Activated CD4-positive, alpha-beta T cell treated with anti-CD3 and anti-CD28 coated beads for 36 hours (primary cell): ENCODE measurements around the gene CRLF1. TPM values are rescaled to one million over a fixed set of nuclear protein-coding genes. Genes with fewer than 3 reads are reported as not detected.

Experiments used
- ATAC-seq: fragments of 200-7000 bp; cut with Tn5 transposase; one replicate; pipeline ENCODE4 v1.10.0; 2021; ENCODE audit warnings: mild to moderate bottlenecking, moderate library complexity
- CTCF ChIA-PET: fragments of 350-600 bp; sonication (Branson Sonifier 250); formaldehyde crosslinking; loops from one replicate; lab custom pipeline; 2021; ENCODE audit warnings: antibody characterized with exemption; lab: Charles Lee
- POLR2A ChIA-PET: fragments of 350-600 bp; sonication (Branson Sonifier 250); formaldehyde crosslinking; loops from one replicate; lab custom pipeline; 2021; ENCODE audit warnings: antibody characterized with exemption, inconsistent platforms; lab: Charles Lee
- DNase-seq: peaks from one replicate; pipeline ENCODE4 v3.0.0-alpha.2; 2020
- H3K27ac Mint-ChIP-seq: one replicate; pipeline ENCODE4 v1.8.0; 2021; ENCODE audit warnings: mixed read lengths
- H3K27me3 Mint-ChIP-seq: one replicate; pipeline ENCODE4 v1.8.0; 2021; ENCODE audit warnings: mixed read lengths
- H3K36me3 Mint-ChIP-seq: one replicate; pipeline ENCODE4 v1.8.0; 2021; ENCODE audit warnings: low read depth, mixed read lengths
- H3K4me1 Mint-ChIP-seq: one replicate; pipeline ENCODE4 v1.8.0; 2021; ENCODE audit warnings: mixed read lengths
- H3K4me3 Mint-ChIP-seq: one replicate; pipeline ENCODE4 v1.8.0; 2021; ENCODE audit warnings: mild to moderate bottlenecking, moderate library complexity, mixed read lengths
- H3K9me3 Mint-ChIP-seq: one replicate; pipeline ENCODE4 v1.8.0; 2021; ENCODE audit warnings: low read depth, mixed read lengths
- intact Hi-C, 2 experiments: fragments of 100-400 bp; cut with DNase I in 1 of 2; cut with micrococcal nuclease in 1 of 2; formaldehyde crosslinking; loops; one replicate each; pipeline versions ENCODE4 v1.14.2 to v1.15.1; 2022 to 2024; cut with DNase I, micrococcal nuclease
- total RNA-seq, 2 experiments: library from RNA; stranded (reverse); gene quantifications; one replicate each; pipeline ENCODE4 v1.2.3, GENCODE V29; 2021

Gene CRLF1
- total RNA-seq, 2 experiments from 2014 or later = not detected

DNA sequence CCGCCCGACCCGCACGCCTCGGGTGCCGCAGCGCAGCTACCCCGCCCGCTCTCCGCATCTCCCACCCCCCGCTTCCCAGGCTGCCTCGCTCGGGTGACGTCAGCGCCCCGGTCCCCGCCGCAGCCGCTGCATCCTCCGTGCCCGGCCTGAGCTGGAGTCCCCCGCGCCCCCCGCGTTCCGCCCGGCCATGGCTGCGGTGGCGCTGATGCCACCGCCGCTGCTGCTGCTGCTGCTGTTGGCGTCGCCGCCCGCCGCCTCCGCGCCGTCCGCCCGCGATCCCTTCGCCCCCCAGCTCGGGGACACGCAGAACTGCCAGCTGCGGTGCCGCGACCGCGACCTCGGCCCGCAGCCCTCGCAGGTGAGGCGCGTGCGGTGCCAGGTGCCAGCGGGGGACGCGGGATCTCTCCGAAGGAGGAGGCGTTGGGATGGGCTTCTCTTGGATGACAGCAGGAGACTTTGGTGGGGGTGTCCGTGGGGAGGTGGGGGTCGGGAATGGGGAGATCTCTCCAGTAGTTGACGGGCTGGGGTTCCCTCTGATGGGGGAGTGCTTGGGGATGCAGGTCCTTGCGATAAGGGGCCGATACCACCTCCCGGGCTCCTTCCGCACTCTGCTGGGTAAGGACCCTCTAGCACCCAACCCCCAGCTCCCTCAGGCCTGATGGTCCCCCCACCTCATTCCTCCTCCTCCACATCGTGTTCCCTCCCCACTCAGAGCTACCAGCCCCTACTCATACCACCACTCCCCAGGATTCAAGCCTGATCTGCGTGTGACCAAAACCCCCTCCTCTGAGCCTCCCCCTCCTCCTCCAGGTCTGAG lies 6.4 kb upstream of the CRLF1 start, which contains the start of gene TMEM59L:
TSS of gene TMEM59L (plus strand) at position 99 of the 817 bp plus-strand sequence. CDS start at position 188, 89 bp downstream.
- Mint-ChIP-seq H3K9me3 (no peaks in the 10 kb centered on the region), H3K4me1 (peaks cover 16% of the 10 kb centered on the region), H3K36me3 (no peaks in the 10 kb centered on the region), H3K4me3 (peak within 1 kb of the TSS; percentile 57), H3K27ac (no peak within 1 kb of the TSS), H3K27me3 (peaks cover 64% of the 10 kb centered on the region)
- peak; percentile 70 for DNase-seq
- intact Hi-C loops = loop anchor here in 1 of 2 experiments (1.0 kb wide), 1 partner anchor 177 kb away; no protein-coding TSS in a partner anchor
- ChIA-PET CTCF (no interaction called here), POLR2A (no interaction called here)
- ATAC-seq = peak; percentile 53

DNA sequence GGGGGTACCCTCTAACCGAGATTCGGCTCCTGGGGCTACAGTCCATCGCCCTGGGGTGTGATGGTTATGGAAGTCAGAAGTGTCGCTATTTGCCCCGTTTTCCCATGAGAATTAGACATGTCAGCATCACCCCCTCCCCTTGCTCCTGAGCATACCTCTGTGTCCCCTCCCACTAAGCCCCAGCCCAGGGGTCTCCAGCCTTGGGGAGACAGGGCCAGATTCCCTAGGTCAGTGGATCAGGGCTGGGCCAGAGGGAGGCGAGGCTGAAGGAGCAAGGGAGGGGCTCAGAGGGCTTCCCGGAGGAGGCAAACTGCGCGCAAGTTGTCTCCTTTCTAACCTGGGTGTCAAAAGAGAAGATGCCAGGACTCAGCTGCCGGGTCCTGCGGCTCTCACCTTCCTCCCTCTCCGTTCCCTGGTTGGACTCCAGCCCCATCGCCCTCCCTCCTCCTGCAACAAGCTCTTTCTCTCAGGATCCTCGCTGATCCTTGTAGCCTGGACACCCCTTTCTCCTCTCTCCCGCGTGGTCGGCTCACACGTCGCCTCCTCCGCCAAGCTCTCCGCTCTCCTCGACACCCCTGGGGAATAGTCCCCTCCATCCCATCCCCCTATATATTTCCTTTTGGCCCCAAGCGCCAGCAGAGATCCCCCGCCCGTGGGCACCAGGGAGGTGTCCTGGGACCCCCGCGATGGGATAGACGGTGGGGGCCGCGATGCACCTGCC lies 5.6 kb upstream of the CRLF1 start:
- no peak overlapping the region for H3K27ac Mint-ChIP-seq
- no peaks in the 10 kb centered on the region for H3K36me3 Mint-ChIP-seq
- H3K27me3 Mint-ChIP-seq = peaks cover 61% of the 10 kb centered on the region
- ATAC-seq (peak; percentile 25), DNase-seq (no peak)
- CTCF ChIA-PET = interaction anchor here (0.6 kb wide), 1 partner anchor 235 kb away, joined by 4 read pairs; no protein-coding TSS in a partner anchor
- peaks cover 20% of the 10 kb centered on the region for H3K4me1 Mint-ChIP-seq
- POLR2A ChIA-PET = no interaction called here
- no peaks in the 10 kb centered on the region for H3K9me3 Mint-ChIP-seq
- intact Hi-C loops = no loop called here
- peak overlapping the region; percentile 57 for H3K4me3 Mint-ChIP-seq

- H3K4me3 Mint-ChIP-seq = no peak overlapping the region
- H3K36me3 Mint-ChIP-seq = no peaks in the 10 kb centered on the region
- no peak for DNase-seq
- H3K4me1 Mint-ChIP-seq = peaks cover 20% of the 10 kb centered on the region
- H3K27me3 Mint-ChIP-seq = peaks cover 63% of the 10 kb centered on the region
- H3K9me3 Mint-ChIP-seq = no peaks in the 10 kb centered on the region
- no peak overlapping the region for H3K27ac Mint-ChIP-seq
- ChIA-PET CTCF (interaction anchor here (0.6 kb wide), 1 partner anchor 235 kb away, joined by 4 read pairs; no protein-coding TSS in a partner anchor), POLR2A (no interaction called here)
- intact Hi-C loops = no loop called here
- no peak for ATAC-seq
Measured at GRCh38 chr19:18611327-18612050, 4.9 kb upstream of the CRLF1 start.

GRCh38 chr19:18610556-18611326 lies 4.1 kb upstream of the CRLF1 start:
- no peaks in the 10 kb centered on the region for H3K36me3 Mint-ChIP-seq
- H3K4me1 Mint-ChIP-seq = peaks cover 20% of the 10 kb centered on the region
- ChIA-PET CTCF (no interaction called here), POLR2A (no interaction called here)
- H3K4me3 Mint-ChIP-seq = no peak overlapping the region
- intact Hi-C loops = no loop called here
- ATAC-seq (no peak), DNase-seq (no peak)
- no peak overlapping the region for H3K27ac Mint-ChIP-seq
- H3K27me3 Mint-ChIP-seq = peaks cover 59% of the 10 kb centered on the region
- H3K9me3 Mint-ChIP-seq = no peaks in the 10 kb centered on the region

- H3K9me3 Mint-ChIP-seq = no peaks in the 10 kb centered on the region
- H3K4me3 Mint-ChIP-seq = no peak overlapping the region
- H3K4me1 Mint-ChIP-seq = peaks cover 22% of the 10 kb centered on the region
- DNase-seq = no peak
- intact Hi-C loops = no loop called here
- no peak for ATAC-seq
- no peaks in the 10 kb centered on the region for H3K36me3 Mint-ChIP-seq
- ChIA-PET POLR2A (no interaction called here), CTCF (no interaction called here)
- peaks cover 62% of the 10 kb centered on the region for H3K27me3 Mint-ChIP-seq
- H3K27ac Mint-ChIP-seq = no peak overlapping the region
Measured at GRCh38 chr19:18610245-18610555, 3.6 kb upstream of the CRLF1 start.

DNA sequence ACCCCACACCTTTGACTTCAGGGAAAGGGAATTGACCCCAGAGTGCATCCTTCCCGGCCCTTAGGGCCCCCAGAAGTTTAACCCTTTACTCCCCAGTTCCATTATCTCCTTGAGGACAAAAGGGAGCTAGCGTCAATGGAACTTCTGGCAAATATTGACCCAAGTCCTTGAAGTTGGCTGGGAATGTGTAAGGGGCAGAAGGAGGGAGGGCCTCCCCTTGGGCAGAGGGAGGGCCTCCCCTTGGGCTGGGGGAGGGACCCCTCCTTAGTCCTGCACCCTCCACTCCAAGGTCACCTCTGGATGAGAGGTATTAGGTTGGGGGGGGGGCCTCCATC lies 3.1 kb upstream of the CRLF1 start:
- H3K27ac Mint-ChIP-seq = no peak overlapping the region
- ChIA-PET POLR2A (no interaction called here), CTCF (no interaction called here)
- DNase-seq (no peak), ATAC-seq (no peak)
- no peaks in the 10 kb centered on the region for H3K9me3 Mint-ChIP-seq
- H3K4me1 Mint-ChIP-seq = peaks cover 22% of the 10 kb centered on the region
- H3K27me3 Mint-ChIP-seq = peaks cover 63% of the 10 kb centered on the region
- no peaks in the 10 kb centered on the region for H3K36me3 Mint-ChIP-seq
- intact Hi-C loops = no loop called here
- no peak overlapping the region for H3K4me3 Mint-ChIP-seq

DNA sequence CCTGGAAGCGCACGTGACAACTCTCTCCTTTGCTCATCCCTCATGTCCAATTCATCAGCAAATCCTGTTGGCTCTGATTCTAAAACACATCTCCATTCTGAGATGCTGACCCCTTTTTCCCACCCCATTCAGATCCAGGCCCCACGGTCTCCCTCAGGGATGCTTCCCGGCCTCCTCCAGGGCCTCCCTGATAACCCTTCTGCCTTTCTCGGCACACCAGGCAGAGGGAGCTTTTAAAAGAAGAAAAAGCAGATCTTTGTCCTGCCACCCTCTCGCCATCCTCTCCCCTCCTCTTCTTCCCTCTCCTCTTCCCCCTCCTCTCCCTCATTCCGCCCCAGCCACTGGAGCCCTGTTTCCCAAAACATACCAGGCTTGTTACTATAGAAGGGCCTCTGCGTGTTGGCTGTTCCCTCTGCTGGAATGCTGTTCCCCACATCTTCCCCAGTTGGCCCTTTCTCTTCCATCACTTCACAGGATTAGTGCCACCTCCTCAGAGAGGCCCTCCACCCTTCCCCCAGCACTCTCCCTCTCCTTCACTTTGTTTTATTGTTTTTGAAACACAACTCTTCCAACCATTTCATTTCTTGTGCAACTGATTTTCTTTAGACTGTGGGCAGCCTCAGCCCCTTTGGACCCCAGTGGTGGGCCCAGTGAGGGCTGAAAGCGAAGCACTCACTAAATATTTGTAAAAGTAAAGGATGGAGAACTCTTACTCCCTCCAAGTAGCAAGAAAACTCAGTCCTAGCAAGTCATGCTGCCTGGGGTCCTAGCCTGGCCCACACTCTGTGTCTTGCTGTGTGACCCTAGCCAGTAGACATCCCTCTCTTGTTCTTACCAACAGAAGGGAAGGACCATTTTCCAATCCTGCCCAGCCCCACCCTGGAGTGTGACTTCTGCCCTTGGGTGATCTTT lies 2.5 kb upstream of the CRLF1 start:
- H3K9me3 Mint-ChIP-seq = no peaks in the 10 kb centered on the region
- H3K36me3 Mint-ChIP-seq = no peaks in the 10 kb centered on the region
- H3K27ac Mint-ChIP-seq = no peak overlapping the region
- intact Hi-C loops = no loop called here
- ATAC-seq = no peak
- no peak overlapping the region for H3K4me3 Mint-ChIP-seq
- DNase-seq = no peak
- H3K4me1 Mint-ChIP-seq = peaks cover 22% of the 10 kb centered on the region
- H3K27me3 Mint-ChIP-seq = peaks cover 59% of the 10 kb centered on the region
- POLR2A ChIA-PET = no interaction called here
- CTCF ChIA-PET = no interaction called here

GRCh38 chr19:18608102-18608804 lies 1.7 kb upstream of the CRLF1 start:
- POLR2A ChIA-PET = no interaction called here
- Mint-ChIP-seq H3K27ac (no peak overlapping the region), H3K4me3 (no peak overlapping the region), H3K4me1 (peaks cover 19% of the 10 kb centered on the region), H3K9me3 (no peaks in the 10 kb centered on the region), H3K36me3 (no peaks in the 10 kb centered on the region), H3K27me3 (peaks cover 55% of the 10 kb centered on the region)
- ATAC-seq (no peak), DNase-seq (no peak)
- intact Hi-C loops = no loop called here
- CTCF ChIA-PET = no interaction called here

GRCh38 chr19:18607226-18608101 lies 865 bp upstream of the CRLF1 start:
- no peaks in the 10 kb centered on the region for H3K36me3 Mint-ChIP-seq
- ATAC-seq = no peak
- H3K27ac Mint-ChIP-seq = no peak overlapping the region
- peaks cover 59% of the 10 kb centered on the region for H3K27me3 Mint-ChIP-seq
- ChIA-PET CTCF (no interaction called here), POLR2A (no interaction called here)
- no peaks in the 10 kb centered on the region for H3K9me3 Mint-ChIP-seq
- no peak for DNase-seq
- peaks cover 20% of the 10 kb centered on the region for H3K4me1 Mint-ChIP-seq
- H3K4me3 Mint-ChIP-seq = no peak overlapping the region
- intact Hi-C loops = no loop called here
